Epithelial cell of alveolus of lung (primary cell): Measurements from ENCODE around the gene NDUFB4. TPM values are rescaled to one million over a fixed set of nuclear protein-coding genes. Genes with fewer than 3 reads are reported as not detected.

Source experiments
- total RNA-seq: library from RNA; depleted of rRNA; stranded (reverse); fragments of >200 nt; gene quantifications from 2 replicates; pipeline ENCODE4 v1.2.1, GENCODE V29; 2015

Gene NDUFB4
- total RNA-seq: 112 and 146 TPM in 2 replicates

DNA sequence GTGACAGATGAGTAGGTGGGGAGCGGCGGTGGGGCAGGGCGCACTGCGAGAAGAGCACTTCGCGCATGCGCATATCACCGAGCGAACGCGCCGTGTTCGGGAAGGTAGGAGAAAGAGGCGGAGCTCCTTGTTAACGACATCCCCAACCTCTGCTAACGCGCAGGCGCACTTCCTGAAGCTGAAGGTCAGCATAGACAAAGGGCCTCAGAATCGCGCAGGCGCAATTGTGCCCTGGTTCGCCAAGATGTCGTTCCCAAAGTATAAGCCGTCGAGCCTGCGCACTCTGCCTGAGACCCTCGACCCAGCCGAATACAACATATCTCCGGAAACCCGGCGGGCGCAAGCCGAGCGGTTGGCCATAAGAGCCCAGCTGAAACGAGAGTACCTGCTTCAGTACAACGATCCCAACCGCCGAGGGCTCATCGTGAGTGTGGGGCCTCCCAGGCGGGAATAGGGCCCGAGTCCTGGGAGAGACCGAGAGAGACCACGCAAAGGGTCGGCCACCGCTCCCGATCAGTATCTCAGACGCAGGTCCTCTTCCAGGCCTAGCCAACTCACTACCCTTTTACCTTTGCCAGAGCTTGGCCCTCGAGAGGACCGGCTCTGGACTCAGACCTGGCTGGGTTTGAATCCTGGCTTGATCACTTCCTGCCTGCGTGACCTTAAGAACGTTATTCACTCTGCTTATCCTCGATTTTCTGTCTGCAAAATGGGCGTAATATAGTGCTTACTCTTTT lies at the start of gene NDUFB4:
TSS of gene NDUFB4 (plus strand) at position 221 of the 737 bp plus-strand sequence. CDS start at position 245, 24 bp downstream.

Other genes with a start within 250 kb of the NDUFB4 start
- gene LRRC58, start 247.0 kb upstream of the NDUFB4 start, total RNA-seq: 19.3 and 33.9 TPM in 2 replicates
- gene FSTL1, start 145.3 kb upstream of the NDUFB4 start, total RNA-seq: 376 and 500 TPM in 2 replicates
- gene HGD, start 85.9 kb downstream of the NDUFB4 start, total RNA-seq: 0.13 TPM in 1 of 2 replicates, not detected in the other
- 10.1 and 10.9 TPM in 2 replicates for gene RABL3, start 146.2 kb downstream of the NDUFB4 start, total RNA-seq
- gene GTF2E1, start 146.4 kb downstream of the NDUFB4 start, total RNA-seq: 10.8 and 12.0 TPM in 2 replicates